WERI-Rb-1 (cell line): Measurements from ENCODE around the gene HOXB4.

Experiments used
- DNase-seq: peaks from one replicate; pipeline ENCODE4 v3.0.0-alpha.2; 2020
- H3K27ac ChIP-seq: fragments of 250-450 bp; sonication (Bioruptor Pico); 2 replicates; pipeline ENCODE4 v1.5.1; 2020; ENCODE audit warnings: mild to moderate bottlenecking, moderate library complexity
- H3K27me3 ChIP-seq: fragments of 250-450 bp; sonication (Bioruptor Pico); 2 replicates; pipeline ENCODE4 v1.5.1; 2021; ENCODE audit warnings: mild to moderate bottlenecking, low read depth, moderate library complexity; ENCODE audit not compliant: insufficient read depth, severe bottlenecking
- H3K36me3 ChIP-seq: fragments of 250-450 bp; sonication (Bioruptor Pico); 2 replicates; pipeline ENCODE4 v1.5.1; 2020; ENCODE audit warnings: mild to moderate bottlenecking, moderate library complexity
- H3K4me3 ChIP-seq: 2 replicates; pipeline ENCODE4 v1.5.1; 2011; ENCODE audit warnings: low read depth, mild to moderate bottlenecking, control low read depth, low read length
- H3K9me3 ChIP-seq: fragments of 250-450 bp; sonication (Bioruptor Pico); 2 replicates; pipeline ENCODE4 v1.5.1; 2021; ENCODE audit warnings: mild to moderate bottlenecking, moderate library complexity; ENCODE audit not compliant: severe bottlenecking
- TF ChIP-seq, protein P1 (sequence below): IDR thresholded peaks from 2 replicates; pipeline ENCODE4 v1.5.1; 2011; ENCODE audit warnings: low read depth, mild to moderate bottlenecking, control low read depth, inconsistent platforms, low read length

HOXB4 gene

DNA sequence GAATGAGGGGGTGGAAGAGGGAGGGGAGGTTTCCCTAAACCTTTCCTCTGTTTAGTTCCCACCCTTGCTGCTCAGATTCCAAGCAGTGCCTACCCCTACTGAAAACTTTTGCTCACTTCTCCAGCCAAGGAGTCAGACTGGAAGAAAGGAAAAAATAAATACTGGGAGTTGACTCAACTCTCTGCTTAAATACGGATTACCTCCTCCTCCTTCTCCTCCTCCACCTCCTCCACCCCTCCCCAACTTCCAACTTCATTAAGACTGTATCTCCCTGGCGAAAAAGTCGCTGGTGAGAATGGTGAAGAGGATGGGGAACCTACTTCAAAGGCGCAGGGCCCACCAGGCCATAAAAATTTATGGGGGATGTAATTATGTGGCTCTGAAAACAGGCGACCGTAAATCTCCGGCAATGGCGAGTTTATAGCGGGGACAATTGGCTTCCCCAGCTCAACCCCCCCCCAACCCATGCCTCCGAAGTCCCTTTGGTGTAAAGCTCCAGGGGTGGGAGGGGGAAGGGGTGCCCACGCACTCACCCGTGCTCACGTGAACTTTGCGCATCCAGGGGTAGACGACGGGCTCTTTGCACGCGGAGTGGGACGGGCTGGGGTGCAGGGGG lies 712 bp downstream of the HOXB4 start:
- Histone ChIP-seq H3K27ac (no peak overlapping the region), H3K9me3 (peaks cover 14% of the 10 kb centered on the region), H3K27me3 (peaks cover 93% of the 10 kb centered on the region), H3K4me3 (peak overlapping the region; percentile 8), H3K36me3 (no peaks in the 10 kb centered on the region)
- TF ChIP-seq, protein P1, sequence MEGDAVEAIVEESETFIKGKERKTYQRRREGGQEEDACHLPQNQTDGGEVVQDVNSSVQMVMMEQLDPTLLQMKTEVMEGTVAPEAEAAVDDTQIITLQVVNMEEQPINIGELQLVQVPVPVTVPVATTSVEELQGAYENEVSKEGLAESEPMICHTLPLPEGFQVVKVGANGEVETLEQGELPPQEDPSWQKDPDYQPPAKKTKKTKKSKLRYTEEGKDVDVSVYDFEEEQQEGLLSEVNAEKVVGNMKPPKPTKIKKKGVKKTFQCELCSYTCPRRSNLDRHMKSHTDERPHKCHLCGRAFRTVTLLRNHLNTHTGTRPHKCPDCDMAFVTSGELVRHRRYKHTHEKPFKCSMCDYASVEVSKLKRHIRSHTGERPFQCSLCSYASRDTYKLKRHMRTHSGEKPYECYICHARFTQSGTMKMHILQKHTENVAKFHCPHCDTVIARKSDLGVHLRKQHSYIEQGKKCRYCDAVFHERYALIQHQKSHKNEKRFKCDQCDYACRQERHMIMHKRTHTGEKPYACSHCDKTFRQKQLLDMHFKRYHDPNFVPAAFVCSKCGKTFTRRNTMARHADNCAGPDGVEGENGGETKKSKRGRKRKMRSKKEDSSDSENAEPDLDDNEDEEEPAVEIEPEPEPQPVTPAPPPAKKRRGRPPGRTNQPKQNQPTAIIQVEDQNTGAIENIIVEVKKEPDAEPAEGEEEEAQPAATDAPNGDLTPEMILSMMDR, result no peak
- DNase-seq, result no peak

GRCh38 chr17:48576479-48577309 lies 1.5 kb downstream of the HOXB4 start:
- TF ChIP-seq, protein P1, result no peak
- Histone ChIP-seq H3K4me3 (no peak overlapping the region), H3K27me3 (peaks cover 93% of the 10 kb centered on the region), H3K36me3 (no peaks in the 10 kb centered on the region), H3K9me3 (peaks cover 9% of the 10 kb centered on the region), H3K27ac (no peak overlapping the region)
- DNase-seq, result no peak

DNA sequence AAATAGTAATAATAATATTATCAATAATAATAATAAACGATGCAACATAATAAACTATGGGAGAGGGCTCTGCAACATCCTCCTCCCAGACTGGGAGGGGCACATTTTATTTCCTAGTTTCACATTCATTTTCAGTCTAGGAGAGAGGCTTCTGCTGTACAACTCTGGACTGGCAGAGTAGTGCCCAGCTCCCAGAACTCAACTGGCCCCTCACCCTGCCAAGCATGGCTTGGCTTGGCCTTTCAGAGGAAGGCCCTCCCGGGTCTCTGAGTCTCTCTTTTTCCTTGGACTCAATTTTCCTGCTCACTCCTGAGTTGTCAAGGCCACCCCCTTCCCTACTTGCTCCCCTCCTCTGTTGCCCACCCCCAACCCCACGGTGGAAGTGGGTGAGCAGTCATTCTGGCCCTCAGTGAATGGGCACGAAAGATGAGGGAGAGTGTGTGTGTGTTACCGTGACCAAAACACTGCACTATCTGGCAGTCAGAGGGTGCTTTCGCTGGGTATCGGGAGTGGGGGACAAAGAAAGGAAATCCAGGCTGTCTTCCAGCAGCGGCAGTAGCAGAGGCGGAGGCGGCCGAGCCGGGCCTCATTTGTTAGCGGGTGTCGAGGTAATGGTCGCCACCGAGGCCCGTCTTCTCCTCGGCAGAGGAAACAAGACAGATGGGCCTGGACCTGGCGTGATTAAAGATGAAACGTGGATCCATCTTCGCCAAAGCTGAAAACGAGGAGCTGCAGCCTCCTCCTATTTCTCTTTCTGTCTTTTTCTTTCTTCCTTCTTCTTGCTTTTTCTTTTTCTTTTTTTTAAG lies 2.3 kb downstream of the HOXB4 start:
- no peaks in the 10 kb centered on the region for H3K36me3 ChIP-seq
- H3K27ac ChIP-seq, result no peak overlapping the region
- TF ChIP-seq, protein P1, result no peak
- peaks cover 93% of the 10 kb centered on the region for H3K27me3 ChIP-seq
- no peak overlapping the region for H3K4me3 ChIP-seq
- peaks cover 4% of the 10 kb centered on the region for H3K9me3 ChIP-seq
- no peak for DNase-seq

DNA sequence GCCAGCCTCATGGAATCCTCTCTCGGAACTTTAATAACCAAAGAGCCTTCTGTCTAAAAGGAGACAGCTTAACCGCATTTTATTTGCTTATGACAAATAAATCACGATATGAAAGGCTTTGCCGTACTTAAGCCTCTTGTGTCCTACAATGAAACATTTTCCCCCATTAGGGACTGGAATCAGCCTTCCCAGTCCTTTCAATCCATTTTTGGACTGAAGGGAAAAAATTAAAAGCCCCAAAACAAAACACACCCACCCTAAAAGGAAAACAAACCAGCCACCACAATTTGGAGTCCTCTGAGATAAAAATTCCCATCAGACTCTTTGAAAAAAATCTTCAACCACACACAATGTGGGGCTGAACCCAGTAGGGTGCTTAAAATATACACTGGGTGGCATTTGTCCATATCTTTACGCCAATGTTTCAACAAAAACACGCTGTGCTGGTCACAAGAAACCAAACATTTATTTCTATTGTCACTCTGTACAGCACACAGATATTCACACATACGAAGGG lies 3.0 kb downstream of the HOXB4 start:
- H3K9me3 ChIP-seq, result peaks cover 4% of the 10 kb centered on the region
- no peaks in the 10 kb centered on the region for H3K36me3 ChIP-seq
- no peak overlapping the region for H3K4me3 ChIP-seq
- no peak for DNase-seq
- no peak overlapping the region for H3K27ac ChIP-seq
- TF ChIP-seq, protein P1, result no peak
- peaks cover 93% of the 10 kb centered on the region for H3K27me3 ChIP-seq

DNA sequence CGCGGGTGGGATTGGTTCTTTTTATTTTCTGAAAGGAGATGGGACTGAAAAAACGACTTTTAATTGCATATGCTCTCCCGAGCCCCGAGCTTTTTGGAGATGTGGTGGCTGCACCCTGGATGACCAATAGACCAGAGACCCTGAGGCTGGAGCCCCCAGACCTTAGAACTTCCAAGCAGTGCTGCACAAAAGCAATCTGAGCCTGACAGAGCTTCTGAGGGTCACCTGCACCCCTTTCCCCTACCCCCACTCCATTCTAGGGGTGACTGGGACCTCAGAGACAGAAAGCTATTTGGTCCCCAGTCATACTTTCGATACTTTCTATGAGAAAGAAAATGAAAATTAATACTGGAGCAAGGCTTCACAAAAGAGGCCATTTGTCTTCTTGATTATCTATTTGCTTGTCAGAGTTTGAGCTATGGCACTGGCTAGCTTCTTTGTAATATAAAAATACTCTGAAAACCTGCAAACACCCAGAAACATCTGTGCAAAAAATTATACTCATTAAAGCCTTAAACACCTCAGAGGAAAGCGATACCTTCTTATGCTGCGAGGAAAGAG lies 3.6 kb downstream of the HOXB4 start:
- H3K9me3 ChIP-seq, result peaks cover 2% of the 10 kb centered on the region
- H3K4me3 ChIP-seq, result no peak overlapping the region
- H3K27ac ChIP-seq, result no peak overlapping the region
- no peaks in the 10 kb centered on the region for H3K36me3 ChIP-seq
- TF ChIP-seq, protein P1, result no peak
- DNase-seq, result no peak
- H3K27me3 ChIP-seq, result peaks cover 93% of the 10 kb centered on the region
